Forelimb muscle (tissue), 1 donor: ENCODE results near the gene CYTIP. TPM values are rescaled to one million over a fixed set of nuclear protein-coding genes. Genes with fewer than 3 reads are reported as not detected.
"Not testable (repeated sequence)": the region's sequence is repeated elsewhere in the genome, so short reads cannot be mapped to it uniquely, and the experiment has no call there.

Source experiments
- DNase-seq: peaks from one replicate; pipeline ENCODE4 v3.0.0-alpha.2; 2013; ENCODE audit warnings: low read depth
- polyA plus RNA-seq: library from polyadenylated mRNA; unstranded; fragments of 120-200 nt; gene quantifications from one replicate; pipeline ENCODE4 v1.2.1, GENCODE V29; 2013; ENCODE audit not compliant: insufficient read length

CYTIP gene
- polyA plus RNA-seq, 1 donor = 0.62 TPM

- DNase-seq = no peak
Measured at GRCh38 chr2:157424374-157424773, 19.5 kb downstream of the CYTIP start.

GRCh38 chr2:157421964-157422363 lies 21.9 kb downstream of the CYTIP start:
- DNase-seq = no peak

- no peak for DNase-seq
Measured at GRCh38 chr2:157421331-157421944, 22.5 kb downstream of the CYTIP start.

GRCh38 chr2:157420771-157421323 lies 23.0 kb downstream of the CYTIP start:
- DNase-seq = no peak

- DNase-seq = no peak
Measured at GRCh38 chr2:157419031-157419575, 24.8 kb downstream of the CYTIP start.

GRCh38 chr2:157418239-157418641 lies 25.6 kb downstream of the CYTIP start:
- no peak for DNase-seq

- DNase-seq = no peak
Measured at GRCh38 chr2:157415591-157416101, 28.2 kb downstream of the CYTIP start.

- no peak for DNase-seq
Measured at GRCh38 chr2:157414050-157414449, 29.8 kb downstream of the CYTIP start.

- DNase-seq = no peak
Measured at GRCh38 chr2:157413326-157414035, 30.4 kb downstream of the CYTIP start.

- DNase-seq = no peak
Measured at GRCh38 chr2:157411624-157412336, 32.1 kb downstream of the CYTIP start.

GRCh38 chr2:157405398-157405797 lies 38.5 kb downstream of the CYTIP start:
- DNase-seq = not testable (repeated sequence)

- DNase-seq = no peak
Measured at GRCh38 chr2:157404363-157404762, 39.5 kb downstream of the CYTIP start.

- DNase-seq = not testable (repeated sequence)
Measured at GRCh38 chr2:157402801-157403485, 40.9 kb downstream of the CYTIP start.

- DNase-seq = no peak
Measured at GRCh38 chr2:157395811-157396210, 48.1 kb downstream of the CYTIP start.

GRCh38 chr2:157394928-157395327 lies 49.0 kb downstream of the CYTIP start:
- DNase-seq = no peak

- DNase-seq = no peak
Measured at GRCh38 chr2:157393348-157393747, 50.5 kb downstream of the CYTIP start.

GRCh38 chr2:157388827-157389226 lies 55.1 kb downstream of the CYTIP start:
- DNase-seq = no peak

GRCh38 chr2:157386747-157387146 lies 57.1 kb downstream of the CYTIP start:
- DNase-seq = no peak

- no peak for DNase-seq
Measured at GRCh38 chr2:157386247-157386646, 57.6 kb downstream of the CYTIP start.

- DNase-seq = no peak
Measured at GRCh38 chr2:157377861-157378260, 66.0 kb downstream of the CYTIP start.

- DNase-seq = no peak
Measured at GRCh38 chr2:157376041-157376440, 67.8 kb downstream of the CYTIP start.
